A549 (cell line): Measurements from ENCODE around the gene YLPM1. TPM values are rescaled to one million over a fixed set of nuclear protein-coding genes. Genes with fewer than 3 reads are reported as not detected.
"Not testable (repeated sequence)": the region's sequence is repeated elsewhere in the genome, so short reads cannot be mapped to it uniquely, and the experiment has no call there.

Source experiments
- ATAC-seq, 2 experiments: fragments of 200-7000 bp in 1 of 2; fragments of >200 bp in 1 of 2; cut with Nextera tagmentation in 1 of 2; cut with Tn5 transposase in 1 of 2; 3 replicates each; pipeline versions ENCODE4 v1.8.0 to v1.9.1; 2018 to 2020; ENCODE audit warnings: mild to moderate bottlenecking in 1 of 2, moderate library complexity in 1 of 2
- CTCF ChIA-PET: fragments of 300-600 bp; sonication (Branson Sonifier 250); formaldehyde crosslinking; extraction: SDS; loops from one replicate; lab custom pipeline; 2021; ENCODE audit warnings: antibody characterized with exemption, inconsistent platforms; lab: Yijun Ruan, JAX
- POLR2A ChIA-PET: fragments of 350-600 bp; formaldehyde crosslinking; extraction: SDS; loops from one replicate; lab custom pipeline; 2021; ENCODE audit warnings: antibody characterized with exemption, inconsistent platforms; lab: Yijun Ruan, JAX
- DNase-seq, 2 experiments: peaks; one replicate each; pipeline versions ENCODE4 v3.0.0 to v3.0.0-alpha.2; 2011 to 2016; ENCODE audit warnings: low read depth in 1 of 2, low spot score in 1 of 2
- FAIRE-seq: peaks from 2 replicates; lab custom pipeline; 2011; peaks lifted over from hg19 to GRCh38; lab: Jason Lieb, UNC
- H3K27ac ChIP-seq, 2 experiments: fragments of >200 bp; sonication (Bioruptor Twin); formaldehyde crosslinking; 3 replicates each; pipeline ENCODE4 v1.5.1; 2016 to 2017
- H3K4me1 ChIP-seq: fragments of >200 bp; sonication (Bioruptor Twin); formaldehyde crosslinking; 3 replicates; pipeline ENCODE4 v1.6.1; 2016
- H3K4me2 ChIP-seq: fragments of >200 bp; sonication (Bioruptor Twin); formaldehyde crosslinking; 3 replicates; pipeline ENCODE4 v1.6.1; 2016
- H3K4me3 ChIP-seq: fragments of >200 bp; sonication (Bioruptor Twin); formaldehyde crosslinking; 3 replicates; pipeline ENCODE4 v1.5.1; 2016
- H3K9me3 ChIP-seq: fragments of >200 bp; sonication (Bioruptor Twin); formaldehyde crosslinking; 3 replicates; pipeline ENCODE4 v1.6.1; 2016
- CEBPB ChIP-seq, 2 experiments: fragments of >200 bp in 1 of 2; sonication (Bioruptor Twin) in 1 of 2; formaldehyde crosslinking in 1 of 2; IDR thresholded peaks; 2 replicates each; pipeline ENCODE4 v1.6.1; 2012 to 2016
- CTCF ChIP-seq: fragments of >200 bp; sonication (Bioruptor Twin); formaldehyde crosslinking; IDR thresholded peaks from 3 replicates; pipeline ENCODE4 v1.5.1; 2016
- EHF ChIP-seq: fragments of 250-450 bp; sonication (Bioruptor Pico); IDR thresholded peaks from 2 replicates; pipeline ENCODE4 v1.5.0; 2020; ENCODE audit warnings: mild to moderate bottlenecking
- FOSB ChIP-seq: fragments of 250-450 bp; sonication (Bioruptor Pico); IDR thresholded peaks from 2 replicates; pipeline ENCODE4 v1.5.0; 2020; ENCODE audit warnings: mild to moderate bottlenecking, moderate library complexity
- HEYL ChIP-seq: fragments of 250-450 bp; sonication (Bioruptor Pico); IDR thresholded peaks from 2 replicates; pipeline ENCODE4 v1.8.0; 2021; ENCODE audit warnings: mild to moderate bottlenecking, moderate library complexity
- HOXB13 ChIP-seq: fragments of 250-450 bp; sonication (Bioruptor Pico); IDR thresholded peaks from 2 replicates; pipeline ENCODE4 v1.5.0; 2020; ENCODE audit warnings: low read depth, mild to moderate bottlenecking, moderate library complexity
- KDM5A ChIP-seq: fragments of 200-600 bp; sonication (generic); IDR thresholded peaks from 2 replicates; pipeline ENCODE4 v1.6.1; 2016; ENCODE audit warnings: antibody characterized with exemption, mild to moderate bottlenecking
- MYC ChIP-seq: IDR thresholded peaks from 2 replicates; pipeline ENCODE4 v1.6.1; 2012; ENCODE audit warnings: mild to moderate bottlenecking, inconsistent platforms, low read length, improper control_type of control experiment, borderline replicate concordance
- NPAS2 ChIP-seq: fragments of 250-450 bp; sonication (Bioruptor Pico); IDR thresholded peaks from 2 replicates; pipeline ENCODE4 v1.8.0; 2022; ENCODE audit warnings: mild to moderate bottlenecking, moderate library complexity, borderline replicate concordance
- RCOR1 ChIP-seq: fragments of 150-350 bp; IDR thresholded peaks from 2 replicates; pipeline ENCODE4 v1.6.1; 2014; ENCODE audit warnings: antibody characterized with exemption, low read length, low read depth
- SMC3 ChIP-seq: fragments of >200 bp; sonication (Bioruptor Twin); formaldehyde crosslinking; IDR thresholded peaks from 3 replicates; pipeline ENCODE4 v1.6.1; 2018; ENCODE audit warnings: inconsistent platforms
- TFCP2L1 ChIP-seq: fragments of 250-450 bp; sonication (Bioruptor Pico); IDR thresholded peaks from 2 replicates; pipeline ENCODE4 v1.5.0; 2021; ENCODE audit warnings: mild to moderate bottlenecking
- TP53 ChIP-seq: fragments of 250-450 bp; sonication (Bioruptor Pico); IDR thresholded peaks from 2 replicates; pipeline ENCODE4 v1.5.0; 2021; ENCODE audit warnings: mild to moderate bottlenecking, moderate library complexity
- ZC3H11A ChIP-seq: fragments of 450-650 bp; IDR thresholded peaks from 2 replicates; pipeline ENCODE4 v1.6.1; 2014; ENCODE audit warnings: antibody characterized with exemption, mild to moderate bottlenecking
- ZNF302 ChIP-seq: fragments of 250-450 bp; sonication (Bioruptor Pico); IDR thresholded peaks from 2 replicates; pipeline ENCODE4 v1.9.0; 2021; ENCODE audit warnings: inconsistent platforms, mild to moderate bottlenecking, moderate library complexity
- ZSCAN20 ChIP-seq: fragments of 250-450 bp; sonication (Bioruptor Pico); IDR thresholded peaks from 2 replicates; pipeline ENCODE4 v1.8.0; 2022; ENCODE audit warnings: mild to moderate bottlenecking, moderate library complexity
- WGBS: methylation state at CpG from one replicate; pipeline ENCODE4 v1.1.6; 2017; ENCODE audit errors: missing lambda C conversion rate; 5-methylcytosine and 5-hydroxymethylcytosine counted together
- polyA plus RNA-seq, 4 experiments: library from polyadenylated mRNA; depleted of rRNA in 3 of 4; stranded (reverse); fragments of >200 nt; fragmentation: RNase III in 1 of 4; extraction: RNeasy Plus Mini Kit Qiagen cat#74134 plus additional on column Dnase treatment in 1 of 4; gene quantifications; 2 replicates in 3 of 4; 3 replicates in 1 of 4; pipeline ENCODE4 v1.2.3, GENCODE V29; 2011 to 2017
- TF ChIP-seq, protein P1 (sequence below): fragments of 450-650 bp; IDR thresholded peaks from 2 replicates; pipeline ENCODE4 v1.6.1; 2014; ENCODE audit warnings: antibody characterized with exemption
- TF ChIP-seq, protein P2 (sequence below): fragments of 200-600 bp; sonication (generic); IDR thresholded peaks from 2 replicates; pipeline ENCODE4 v1.6.1; 2016; ENCODE audit warnings: antibody characterized with exemption, mild to moderate bottlenecking, moderate library complexity
- TF ChIP-seq, protein P3 (sequence below): IDR thresholded peaks from 2 replicates; pipeline ENCODE4 v1.6.1; 2012

Gene YLPM1
- polyA plus RNA-seq, 2 of the 4 experiments (the other 2 are of a cell fraction) = 20.3 to 37.8 TPM

- Histone ChIP-seq H3K27ac (no peak overlapping the region), H3K4me2 (no peak overlapping the region), H3K4me3 (no peak overlapping the region), H3K9me3 (peaks cover 15% of the 10 kb centered on the region; the same call in 2 of the 3 replicates), H3K4me1 (no peaks in the 10 kb centered on the region)
- TF ChIP-seq CTCF = no peak
- TF ChIP-seq RCOR1 = no peak
- TF ChIP-seq, protein P1, sequence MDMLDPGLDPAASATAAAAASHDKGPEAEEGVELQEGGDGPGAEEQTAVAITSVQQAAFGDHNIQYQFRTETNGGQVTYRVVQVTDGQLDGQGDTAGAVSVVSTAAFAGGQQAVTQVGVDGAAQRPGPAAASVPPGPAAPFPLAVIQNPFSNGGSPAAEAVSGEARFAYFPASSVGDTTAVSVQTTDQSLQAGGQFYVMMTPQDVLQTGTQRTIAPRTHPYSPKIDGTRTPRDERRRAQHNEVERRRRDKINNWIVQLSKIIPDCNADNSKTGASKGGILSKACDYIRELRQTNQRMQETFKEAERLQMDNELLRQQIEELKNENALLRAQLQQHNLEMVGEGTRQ = no peak
- no peak for TF ChIP-seq TFCP2L1
- TF ChIP-seq ZNF302 (CRISPR knock-in tag) = no peak
- no peak for TF ChIP-seq KDM5A
- TF ChIP-seq HEYL (CRISPR knock-in tag) = no peak
- TF ChIP-seq, protein P2, sequence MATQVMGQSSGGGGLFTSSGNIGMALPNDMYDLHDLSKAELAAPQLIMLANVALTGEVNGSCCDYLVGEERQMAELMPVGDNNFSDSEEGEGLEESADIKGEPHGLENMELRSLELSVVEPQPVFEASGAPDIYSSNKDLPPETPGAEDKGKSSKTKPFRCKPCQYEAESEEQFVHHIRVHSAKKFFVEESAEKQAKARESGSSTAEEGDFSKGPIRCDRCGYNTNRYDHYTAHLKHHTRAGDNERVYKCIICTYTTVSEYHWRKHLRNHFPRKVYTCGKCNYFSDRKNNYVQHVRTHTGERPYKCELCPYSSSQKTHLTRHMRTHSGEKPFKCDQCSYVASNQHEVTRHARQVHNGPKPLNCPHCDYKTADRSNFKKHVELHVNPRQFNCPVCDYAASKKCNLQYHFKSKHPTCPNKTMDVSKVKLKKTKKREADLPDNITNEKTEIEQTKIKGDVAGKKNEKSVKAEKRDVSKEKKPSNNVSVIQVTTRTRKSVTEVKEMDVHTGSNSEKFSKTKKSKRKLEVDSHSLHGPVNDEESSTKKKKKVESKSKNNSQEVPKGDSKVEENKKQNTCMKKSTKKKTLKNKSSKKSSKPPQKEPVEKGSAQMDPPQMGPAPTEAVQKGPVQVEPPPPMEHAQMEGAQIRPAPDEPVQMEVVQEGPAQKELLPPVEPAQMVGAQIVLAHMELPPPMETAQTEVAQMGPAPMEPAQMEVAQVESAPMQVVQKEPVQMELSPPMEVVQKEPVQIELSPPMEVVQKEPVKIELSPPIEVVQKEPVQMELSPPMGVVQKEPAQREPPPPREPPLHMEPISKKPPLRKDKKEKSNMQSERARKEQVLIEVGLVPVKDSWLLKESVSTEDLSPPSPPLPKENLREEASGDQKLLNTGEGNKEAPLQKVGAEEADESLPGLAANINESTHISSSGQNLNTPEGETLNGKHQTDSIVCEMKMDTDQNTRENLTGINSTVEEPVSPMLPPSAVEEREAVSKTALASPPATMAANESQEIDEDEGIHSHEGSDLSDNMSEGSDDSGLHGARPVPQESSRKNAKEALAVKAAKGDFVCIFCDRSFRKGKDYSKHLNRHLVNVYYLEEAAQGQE = peak; percentile 45; the same call in 1 of the 2 replicates
- FAIRE-seq (no peak), DNase-seq (no peak), ATAC-seq (no peak)
- ChIA-PET CTCF (interaction anchor here (0.9 to 2.5 kb wide), 3 partner anchors 18 to 147 kb away, joined by 3 to 11 read pairs (median 7); partner anchors contain the start of gene LTBP2), POLR2A (no interaction called here)
- 81% methylated on average over 1 of the region's 1 CpG for WGBS
Measured at GRCh38 chr14:74756326-74756725, 6.8 kb upstream of the YLPM1 start.

- H3K27ac ChIP-seq, DNase-seq, ATAC-seq, POLR2A ChIA-PET, H3K4me3 ChIP-seq, FAIRE-seq, H3K4me1 ChIP-seq, H3K9me3 ChIP-seq, H3K4me2 ChIP-seq: not testable (repeated sequence)
- 78% methylated on average over 5 of the region's 5 CpGs for WGBS
- TF ChIP-seq ZC3H11A = peak; percentile 48
- CTCF ChIA-PET = interaction anchor here (1.2 to 2.5 kb wide), 2 partner anchors 9 to 146 kb away, joined by 3 to 11 read pairs; partner anchors contain the start of gene LTBP2
Measured at GRCh38 chr14:74758505-74758904, 4.6 kb upstream of the YLPM1 start.

DNA sequence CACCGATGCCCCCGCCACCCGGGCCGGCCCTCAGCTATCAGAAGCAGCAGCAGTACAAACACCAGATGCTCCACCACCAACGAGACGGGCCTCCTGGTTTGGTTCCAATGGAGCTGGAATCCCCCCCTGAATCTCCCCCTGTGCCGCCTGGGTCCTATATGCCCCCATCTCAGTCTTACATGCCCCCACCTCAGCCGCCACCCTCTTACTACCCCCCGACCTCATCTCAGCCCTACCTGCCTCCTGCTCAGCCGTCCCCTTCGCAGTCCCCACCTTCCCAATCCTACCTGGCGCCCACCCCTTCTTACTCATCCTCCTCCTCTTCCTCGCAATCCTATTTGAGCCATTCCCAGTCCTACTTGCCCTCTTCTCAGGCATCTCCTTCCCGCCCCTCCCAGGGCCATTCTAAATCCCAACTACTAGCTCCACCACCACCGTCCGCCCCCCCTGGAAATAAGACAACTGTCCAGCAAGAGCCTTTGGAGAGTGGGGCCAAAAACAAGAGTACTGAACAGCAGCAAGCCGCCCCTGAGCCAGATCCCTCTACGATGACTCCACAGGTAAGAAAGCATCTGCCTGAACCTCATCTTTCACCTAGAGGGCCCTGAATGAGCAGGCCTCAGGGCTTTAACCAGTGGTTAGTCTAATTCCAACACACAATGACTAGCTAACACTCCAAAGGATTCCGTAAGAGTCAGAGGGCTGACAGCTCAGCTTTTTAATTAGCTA lies 851 bp downstream of the YLPM1 start:
- POLR2A ChIA-PET = interaction anchor here (1.0 to 2.1 kb wide), 4 partner anchors 27 to 305 kb away, joined by 3 to 8 read pairs (median 4); partner anchors contain the start of gene ZC2HC1C
- WGBS = 4% methylated on average over 14 of the region's 19 CpGs
- Histone ChIP-seq H3K4me1 (peaks cover 20% of the 10 kb centered on the region), H3K4me2 (peak overlapping the region; percentile 84), H3K27ac (peak overlapping the region; percentile 87 to 98), H3K4me3 (peak overlapping the region; percentile 95), H3K9me3 (no peaks in the 10 kb centered on the region)
- ATAC-seq (peak in 1 of 2 experiments; percentile 11; a peak in 2 of 6 replicates), FAIRE-seq (no peak), DNase-seq (no peak)
- CTCF ChIA-PET = interaction anchor here (0.6 to 2.9 kb wide), 19 partner anchors 10 to 262 kb away, joined by 3 to 14 read pairs (median 5); partner anchors contain the start of gene LTBP2
- TF ChIP-seq CEBPB (IDR thresholded peaks at IDR 0.05) = no peak
- no peak for TF ChIP-seq SMC3
- TF ChIP-seq MYC = no peak
- no peak for TF ChIP-seq EHF (CRISPR knock-in tag)
- TF ChIP-seq, protein P3, sequence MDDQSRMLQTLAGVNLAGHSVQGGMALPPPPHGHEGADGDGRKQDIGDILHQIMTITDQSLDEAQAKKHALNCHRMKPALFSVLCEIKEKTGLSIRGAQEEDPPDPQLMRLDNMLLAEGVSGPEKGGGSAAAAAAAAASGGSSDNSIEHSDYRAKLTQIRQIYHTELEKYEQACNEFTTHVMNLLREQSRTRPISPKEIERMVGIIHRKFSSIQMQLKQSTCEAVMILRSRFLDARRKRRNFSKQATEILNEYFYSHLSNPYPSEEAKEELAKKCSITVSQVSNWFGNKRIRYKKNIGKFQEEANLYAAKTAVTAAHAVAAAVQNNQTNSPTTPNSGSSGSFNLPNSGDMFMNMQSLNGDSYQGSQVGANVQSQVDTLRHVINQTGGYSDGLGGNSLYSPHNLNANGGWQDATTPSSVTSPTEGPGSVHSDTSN = no peak
- TF ChIP-seq ZSCAN20 (CRISPR knock-in tag) = no peak
- TF ChIP-seq TP53 (CRISPR knock-in tag) = no peak
- no peak for TF ChIP-seq NPAS2
- TF ChIP-seq, protein P2 = no peak
- no peak for TF ChIP-seq HOXB13 (CRISPR knock-in tag)
- no peak for TF ChIP-seq FOSB (CRISPR knock-in tag)
